Chondrocyte (in vitro differentiated cells): ENCODE measurements around the gene POT1. TPM values are rescaled to one million over a fixed set of nuclear protein-coding genes. Genes with fewer than 3 reads are reported as not detected.

Experiments
- DNase-seq: peaks from one replicate; pipeline ENCODE4 v3.0.0; 2021; ENCODE audit warnings: mixed read lengths, low spot score
- H3K27ac Mint-ChIP-seq: one replicate; pipeline ENCODE4 v1.8.0; 2021; ENCODE audit warnings: mild to moderate bottlenecking, moderate library complexity, mixed read lengths; ENCODE audit not compliant: unreplicated experiment
- H3K27me3 Mint-ChIP-seq: 2 replicates; pipeline ENCODE4 v1.8.0; 2021; ENCODE audit warnings: low read depth, mixed read lengths
- H3K36me3 Mint-ChIP-seq: 2 replicates; pipeline ENCODE4 v1.8.0; 2021; ENCODE audit warnings: low read depth, mixed read lengths
- H3K4me1 Mint-ChIP-seq: 2 replicates; pipeline ENCODE4 v1.8.0; 2021; ENCODE audit warnings: low read depth, mild to moderate bottlenecking, mixed read lengths
- H3K4me3 Mint-ChIP-seq: one replicate; pipeline ENCODE4 v1.8.0; 2021; ENCODE audit warnings: mild to moderate bottlenecking, moderate library complexity, mixed read lengths; ENCODE audit not compliant: unreplicated experiment
- H3K9me3 Mint-ChIP-seq: 2 replicates; pipeline ENCODE4 v1.8.0; 2021; ENCODE audit warnings: low read depth, mixed read lengths
- total RNA-seq: library from RNA; stranded (reverse); gene quantifications from 3 replicates; pipeline ENCODE4 v1.2.1, GENCODE V29; 2021
- TF ChIP-seq, protein P1 (sequence below): fragments of 200-600 bp; sonication (generic); IDR thresholded peaks from 2 replicates; pipeline ENCODE4 v1.5.0; 2021; ENCODE audit warnings: antibody characterized with exemption, mild to moderate bottlenecking, moderate library complexity

POT1 gene
- total RNA-seq, 1 donor from 2014 or later: 14.2 TPM

DNA sequence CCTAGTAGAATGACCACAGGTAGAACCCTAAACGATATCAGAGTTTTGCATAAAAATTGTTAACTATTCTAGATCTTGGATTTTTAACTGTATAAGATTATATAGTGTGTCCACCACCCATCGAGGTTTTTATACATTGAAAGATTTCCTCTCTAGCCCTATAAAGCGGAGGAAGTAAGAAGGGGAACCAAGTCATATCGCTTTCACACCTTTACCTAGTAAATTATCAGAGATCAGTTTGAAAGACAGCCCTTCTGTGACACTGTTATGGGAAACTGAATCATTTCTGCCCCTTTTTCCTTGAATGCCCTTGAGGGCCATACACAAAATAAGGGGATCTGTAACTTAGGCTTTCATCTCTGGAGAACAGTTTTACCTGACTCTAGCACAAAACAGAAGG lies 155.7 kb downstream of the POT1 start:
- Mint-ChIP-seq H3K4me3 (no peak overlapping the region), H3K27me3 (no peaks in the 10 kb centered on the region), H3K9me3 (no peaks in the 10 kb centered on the region), H3K36me3 (no peaks in the 10 kb centered on the region), H3K27ac (no peak overlapping the region), H3K4me1 (no peaks in the 10 kb centered on the region)
- TF ChIP-seq, protein P1, sequence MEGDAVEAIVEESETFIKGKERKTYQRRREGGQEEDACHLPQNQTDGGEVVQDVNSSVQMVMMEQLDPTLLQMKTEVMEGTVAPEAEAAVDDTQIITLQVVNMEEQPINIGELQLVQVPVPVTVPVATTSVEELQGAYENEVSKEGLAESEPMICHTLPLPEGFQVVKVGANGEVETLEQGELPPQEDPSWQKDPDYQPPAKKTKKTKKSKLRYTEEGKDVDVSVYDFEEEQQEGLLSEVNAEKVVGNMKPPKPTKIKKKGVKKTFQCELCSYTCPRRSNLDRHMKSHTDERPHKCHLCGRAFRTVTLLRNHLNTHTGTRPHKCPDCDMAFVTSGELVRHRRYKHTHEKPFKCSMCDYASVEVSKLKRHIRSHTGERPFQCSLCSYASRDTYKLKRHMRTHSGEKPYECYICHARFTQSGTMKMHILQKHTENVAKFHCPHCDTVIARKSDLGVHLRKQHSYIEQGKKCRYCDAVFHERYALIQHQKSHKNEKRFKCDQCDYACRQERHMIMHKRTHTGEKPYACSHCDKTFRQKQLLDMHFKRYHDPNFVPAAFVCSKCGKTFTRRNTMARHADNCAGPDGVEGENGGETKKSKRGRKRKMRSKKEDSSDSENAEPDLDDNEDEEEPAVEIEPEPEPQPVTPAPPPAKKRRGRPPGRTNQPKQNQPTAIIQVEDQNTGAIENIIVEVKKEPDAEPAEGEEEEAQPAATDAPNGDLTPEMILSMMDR: no peak
- no peak for DNase-seq

DNA sequence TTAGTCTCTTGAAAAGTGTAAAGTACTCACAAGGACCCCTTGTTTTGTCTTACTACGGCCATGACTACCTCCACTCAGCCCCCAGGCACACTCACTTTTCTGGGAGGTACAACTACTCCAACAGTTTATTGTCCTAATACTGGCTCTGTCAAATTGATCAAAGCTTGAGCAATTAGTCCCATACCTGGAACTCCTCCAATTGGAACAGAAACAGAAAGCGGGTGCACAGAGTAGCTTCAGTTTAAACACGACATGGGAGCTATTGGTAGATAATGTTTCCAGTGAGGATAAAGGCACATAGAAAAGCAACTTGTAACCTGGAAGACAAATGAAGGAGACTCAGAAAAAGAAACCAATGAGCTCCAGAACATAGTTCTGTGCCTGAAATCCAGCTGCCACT lies 156.3 kb downstream of the POT1 start:
- TF ChIP-seq, protein P1: no peak
- H3K9me3 Mint-ChIP-seq: no peaks in the 10 kb centered on the region
- H3K36me3 Mint-ChIP-seq: no peaks in the 10 kb centered on the region
- H3K27me3 Mint-ChIP-seq: no peaks in the 10 kb centered on the region
- DNase-seq: no peak
- H3K4me1 Mint-ChIP-seq: no peaks in the 10 kb centered on the region
- H3K27ac Mint-ChIP-seq: no peak overlapping the region
- no peak overlapping the region for H3K4me3 Mint-ChIP-seq

Other genes starting within 250 kb of the POT1 start
- gene GPR37, start 164.0 kb downstream of the POT1 start, total RNA-seq: 1.6 to 3.2 TPM (median 2.2 TPM) in 3 replicates